GM12878 (cell line): Measurements from ENCODE around the gene EIF2D.

Experiments
- CHD4 ChIP-seq: fragments of 200-600 bp; sonication (generic); IDR thresholded peaks from 2 replicates; pipeline ENCODE4 v1.6.1; 2016; ENCODE audit warnings: mild to moderate bottlenecking
- EP300 ChIP-seq, 2 experiments: fragments of 150-350 bp in 1 of 2; IDR thresholded peaks; 2 replicates each; pipeline ENCODE4 v1.6.1; 2011 to 2012; ENCODE audit warnings: low read depth in 2 of 2, low read length in 2 of 2, borderline replicate concordance in 1 of 2, improper control_type of control experiment in 1 of 2, inconsistent platforms in 1 of 2; ENCODE audit not compliant: control insufficient read depth in 1 of 2
- POU2F2 ChIP-seq: IDR thresholded peaks from 3 replicates; pipeline ENCODE4 v1.6.1; 2011; ENCODE audit warnings: low read depth, mild to moderate bottlenecking, low read length, borderline replicate concordance
- SREBF2 ChIP-seq: IDR thresholded peaks from 2 replicates; pipeline ENCODE4 v1.6.1; 2012; ENCODE audit warnings: mild to moderate bottlenecking, low read length
- TF ChIP-seq, protein P1 (sequence below): IDR thresholded peaks from 2 replicates; pipeline ENCODE4 v1.6.1; 2012; ENCODE audit warnings: low read depth, low read length, improper control_type of control experiment
- TF ChIP-seq, protein P2 (sequence below): IDR thresholded peaks from 2 replicates; pipeline ENCODE4 v1.6.1; 2011; ENCODE audit warnings: borderline replicate concordance, low read depth, mild to moderate bottlenecking, moderate library complexity, mixed read lengths, low read length; ENCODE audit not compliant: insufficient read depth; ENCODE audit errors: extremely low read length
- TF ChIP-seq, protein P3 (sequence below): fragments of 450-650 bp; formaldehyde crosslinking; IDR thresholded peaks from 2 replicates; pipeline ENCODE4 v1.4.0; 2020; ENCODE audit warnings: mild to moderate bottlenecking, moderate library complexity

DNA sequence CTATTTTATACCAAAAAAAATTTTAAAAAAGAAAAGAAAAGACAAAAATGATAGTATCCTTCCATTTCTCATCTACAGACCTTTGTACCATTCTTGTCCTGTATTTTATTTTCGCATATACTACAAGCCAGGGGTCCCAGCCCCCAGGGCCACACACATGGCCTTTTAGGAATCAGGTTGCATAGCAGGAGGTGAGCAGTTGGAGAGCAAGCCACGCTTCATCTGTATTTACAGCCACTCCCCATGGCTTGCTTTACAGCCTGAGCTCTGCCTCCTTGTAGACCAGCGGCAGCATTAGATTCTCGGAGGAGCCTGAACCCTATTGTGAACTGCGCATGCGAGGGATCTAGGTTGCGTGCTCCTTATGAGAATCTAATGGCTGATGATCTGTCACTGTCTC, 65.2 kb downstream of the EIF2D start:
- TF ChIP-seq EP300 (IDR thresholded peaks at IDR 0.05; ENCODE audit: borderline replicate concordance in 1 of 2, control insufficient read depth in 1 of 2, low read depth in 2 of 2, low read length in 2 of 2) (no peak), POU2F2 (no peak), CHD4 (no peak), SREBF2 (no peak)
- TF ChIP-seq, protein P1, sequence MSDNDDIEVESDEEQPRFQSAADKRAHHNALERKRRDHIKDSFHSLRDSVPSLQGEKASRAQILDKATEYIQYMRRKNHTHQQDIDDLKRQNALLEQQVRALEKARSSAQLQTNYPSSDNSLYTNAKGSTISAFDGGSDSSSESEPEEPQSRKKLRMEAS: no peak
- TF ChIP-seq, protein P2, sequence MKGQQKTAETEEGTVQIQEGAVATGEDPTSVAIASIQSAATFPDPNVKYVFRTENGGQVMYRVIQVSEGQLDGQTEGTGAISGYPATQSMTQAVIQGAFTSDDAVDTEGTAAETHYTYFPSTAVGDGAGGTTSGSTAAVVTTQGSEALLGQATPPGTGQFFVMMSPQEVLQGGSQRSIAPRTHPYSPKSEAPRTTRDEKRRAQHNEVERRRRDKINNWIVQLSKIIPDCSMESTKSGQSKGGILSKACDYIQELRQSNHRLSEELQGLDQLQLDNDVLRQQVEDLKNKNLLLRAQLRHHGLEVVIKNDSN: no peak
- TF ChIP-seq, protein P3, sequence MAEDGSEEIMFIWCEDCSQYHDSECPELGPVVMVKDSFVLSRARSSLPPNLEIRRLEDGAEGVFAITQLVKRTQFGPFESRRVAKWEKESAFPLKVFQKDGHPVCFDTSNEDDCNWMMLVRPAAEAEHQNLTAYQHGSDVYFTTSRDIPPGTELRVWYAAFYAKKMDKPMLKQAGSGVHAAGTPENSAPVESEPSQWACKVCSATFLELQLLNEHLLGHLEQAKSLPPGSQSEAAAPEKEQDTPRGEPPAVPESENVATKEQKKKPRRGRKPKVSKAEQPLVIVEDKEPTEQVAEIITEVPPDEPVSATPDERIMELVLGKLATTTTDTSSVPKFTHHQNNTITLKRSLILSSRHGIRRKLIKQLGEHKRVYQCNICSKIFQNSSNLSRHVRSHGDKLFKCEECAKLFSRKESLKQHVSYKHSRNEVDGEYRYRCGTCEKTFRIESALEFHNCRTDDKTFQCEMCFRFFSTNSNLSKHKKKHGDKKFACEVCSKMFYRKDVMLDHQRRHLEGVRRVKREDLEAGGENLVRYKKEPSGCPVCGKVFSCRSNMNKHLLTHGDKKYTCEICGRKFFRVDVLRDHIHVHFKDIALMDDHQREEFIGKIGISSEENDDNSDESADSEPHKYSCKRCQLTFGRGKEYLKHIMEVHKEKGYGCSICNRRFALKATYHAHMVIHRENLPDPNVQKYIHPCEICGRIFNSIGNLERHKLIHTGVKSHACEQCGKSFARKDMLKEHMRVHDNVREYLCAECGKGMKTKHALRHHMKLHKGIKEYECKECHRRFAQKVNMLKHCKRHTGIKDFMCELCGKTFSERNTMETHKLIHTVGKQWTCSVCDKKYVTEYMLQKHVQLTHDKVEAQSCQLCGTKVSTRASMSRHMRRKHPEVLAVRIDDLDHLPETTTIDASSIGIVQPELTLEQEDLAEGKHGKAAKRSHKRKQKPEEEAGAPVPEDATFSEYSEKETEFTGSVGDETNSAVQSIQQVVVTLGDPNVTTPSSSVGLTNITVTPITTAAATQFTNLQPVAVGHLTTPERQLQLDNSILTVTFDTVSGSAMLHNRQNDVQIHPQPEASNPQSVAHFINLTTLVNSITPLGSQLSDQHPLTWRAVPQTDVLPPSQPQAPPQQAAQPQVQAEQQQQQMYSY (CRISPR knock-in tag): no peak
